ENCODE results near the gene MZB1. TPM values are rescaled to one million over a fixed set of nuclear protein-coding genes. Genes with fewer than 3 reads are reported as not detected.

MZB1 gene
- total and polyA plus RNA-seq, 4 donors, result 1.8 to 23.7 (median 1.8) TPM

DNA sequence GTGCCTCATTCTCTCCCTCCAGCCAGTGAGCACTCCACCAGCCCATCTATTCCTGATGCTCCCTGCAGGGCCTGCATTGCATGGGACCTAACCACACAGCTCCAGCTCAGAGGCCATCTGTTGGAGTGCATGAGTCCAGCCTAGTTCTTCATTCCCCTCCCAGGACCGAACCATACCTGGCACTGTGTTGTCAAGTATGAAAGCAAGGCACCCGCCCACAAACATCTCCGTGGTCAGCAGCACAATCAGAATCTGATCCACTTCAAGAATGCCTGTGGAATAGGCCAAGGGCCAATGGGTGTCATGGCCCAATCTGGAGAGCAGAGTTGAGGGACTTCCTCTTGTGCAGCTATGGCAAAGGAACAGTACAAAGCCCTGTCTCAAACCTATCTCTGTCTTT, 12.5 kb downstream of the MZB1 start:
- 91% methylated on average over 3 of the region's 3 CpGs for WGBS
- no peak for DNase-seq (ENCODE audit: low spot score)
- no peak for TF ChIP-seq RAD21 (IDR thresholded peaks at IDR 0.05)
- no peak for TF ChIP-seq HNF4G (IDR thresholded peaks at IDR 0.05)
- no peak for TF ChIP-seq FOXA1 (IDR thresholded peaks at IDR 0.05)
- no peak for TF ChIP-seq REST (IDR thresholded peaks at IDR 0.05)
- TF ChIP-seq GABPA (IDR thresholded peaks at IDR 0.05 in 1 of 2, conservative IDR thresholded peaks at IDR 0.05 in 1 of 2), result no peak
- no peak for TF ChIP-seq SP1 (IDR thresholded peaks at IDR 0.05)
- TF ChIP-seq EGR1 (IDR thresholded peaks at IDR 0.05; ENCODE audit: low read depth in 2 of 2), result no peak
- TF ChIP-seq CTCF (IDR thresholded peaks at IDR 0.05; ENCODE audit: low read depth, low read length, missing input control), result no peak
- TF ChIP-seq FOXA2 (IDR thresholded peaks at IDR 0.05), result no peak
- no peak for TF ChIP-seq YY1 (IDR thresholded peaks at IDR 0.05)

DNA sequence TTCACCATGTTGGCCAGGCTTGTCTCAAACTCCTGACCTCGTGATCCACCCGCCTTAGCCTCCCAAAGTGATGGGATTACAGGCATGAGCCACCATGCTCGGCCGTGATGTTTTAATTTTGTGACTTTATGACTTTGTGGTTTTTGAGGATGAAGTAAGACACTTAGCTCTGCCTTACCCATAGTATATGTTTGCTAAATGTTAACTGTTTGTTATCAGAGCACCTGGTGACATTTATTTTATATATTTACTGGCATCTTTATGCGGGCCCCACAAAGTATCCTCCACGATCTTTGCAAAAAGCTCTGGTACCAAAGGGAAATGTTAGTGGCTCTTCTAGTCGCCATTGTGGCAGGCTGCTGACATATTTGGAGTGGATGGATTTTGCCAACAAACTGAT, 13.3 kb downstream of the MZB1 start:
- no peak for DNase-seq (ENCODE audit: low spot score)
- no peaks in the 10 kb centered on the region for H3K9me3 ChIP-seq (ENCODE audit: control insufficient read depth in 4 of 4, low read length in 3 of 4)
- TF ChIP-seq, protein P1, sequence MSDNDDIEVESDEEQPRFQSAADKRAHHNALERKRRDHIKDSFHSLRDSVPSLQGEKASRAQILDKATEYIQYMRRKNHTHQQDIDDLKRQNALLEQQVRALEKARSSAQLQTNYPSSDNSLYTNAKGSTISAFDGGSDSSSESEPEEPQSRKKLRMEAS (IDR thresholded peaks at IDR 0.05), result no peak
- no peak for TF ChIP-seq RAD21 (IDR thresholded peaks at IDR 0.05)
- TF ChIP-seq ATF3 (IDR thresholded peaks at IDR 0.05), result no peak
- no peak for TF ChIP-seq CTCF (IDR thresholded peaks at IDR 0.05; ENCODE audit: low read depth, low read length, missing input control)

More for the DNA sequence above, 12.5 kb downstream of the MZB1 start:
- Histone ChIP-seq H3K4me3 (ENCODE audit: low read depth in 1 of 3, low read length in 3 of 3) (no peak overlapping the region), H3K9me3 (ENCODE audit: control insufficient read depth in 4 of 4, low read length in 3 of 4) (no peaks in the 10 kb centered on the region), H3K36me3 (ENCODE audit: control insufficient read depth in 4 of 4, insufficient read depth in 3 of 4, low read depth in 1 of 4, low read length in 3 of 4) (peaks cover 0 to 15% (median 10%) of the 10 kb centered on the region in 4 donors), H3K27me3 (ENCODE audit: control insufficient read depth in 4 of 4, insufficient read depth in 4 of 4, low read length in 3 of 4) (no peaks in the 10 kb centered on the region), H3K4me1 (ENCODE audit: control insufficient read depth in 4 of 4, insufficient read depth in 4 of 4, low read length in 3 of 4) (peaks cover 7 to 25% (median 14%) of the 10 kb centered on the region in 4 donors), H3K9ac (ENCODE audit: low read depth in 1 of 2, low read length in 2 of 2) (no peak overlapping the region), H3K27ac (ENCODE audit: low read depth in 1 of 2, low read length in 2 of 2) (no peak overlapping the region)

More for the DNA sequence above, 13.3 kb downstream of the MZB1 start:
- Histone ChIP-seq H3K4me3 (ENCODE audit: low read depth in 1 of 3, low read length in 3 of 3) (no peak overlapping the region), H3K27me3 (ENCODE audit: control insufficient read depth in 4 of 4, insufficient read depth in 4 of 4, low read length in 3 of 4) (no peaks in the 10 kb centered on the region), H3K36me3 (ENCODE audit: control insufficient read depth in 4 of 4, insufficient read depth in 3 of 4, low read depth in 1 of 4, low read length in 3 of 4) (peaks cover 0 to 20% (median 13%) of the 10 kb centered on the region in 4 donors), H3K27ac (ENCODE audit: low read depth in 1 of 2, low read length in 2 of 2) (no peak overlapping the region), H3K9ac (ENCODE audit: low read depth in 1 of 2, low read length in 2 of 2) (no peak overlapping the region), H3K4me1 (ENCODE audit: control insufficient read depth in 4 of 4, insufficient read depth in 4 of 4, low read length in 3 of 4) (peaks cover 5 to 20% (median 10%) of the 10 kb centered on the region in 4 donors)
- WGBS, result 92% methylated on average over 7 of the region's 7 CpGs
